ENCODE results near the gene MIAT.

Gene MIAT

DNA sequence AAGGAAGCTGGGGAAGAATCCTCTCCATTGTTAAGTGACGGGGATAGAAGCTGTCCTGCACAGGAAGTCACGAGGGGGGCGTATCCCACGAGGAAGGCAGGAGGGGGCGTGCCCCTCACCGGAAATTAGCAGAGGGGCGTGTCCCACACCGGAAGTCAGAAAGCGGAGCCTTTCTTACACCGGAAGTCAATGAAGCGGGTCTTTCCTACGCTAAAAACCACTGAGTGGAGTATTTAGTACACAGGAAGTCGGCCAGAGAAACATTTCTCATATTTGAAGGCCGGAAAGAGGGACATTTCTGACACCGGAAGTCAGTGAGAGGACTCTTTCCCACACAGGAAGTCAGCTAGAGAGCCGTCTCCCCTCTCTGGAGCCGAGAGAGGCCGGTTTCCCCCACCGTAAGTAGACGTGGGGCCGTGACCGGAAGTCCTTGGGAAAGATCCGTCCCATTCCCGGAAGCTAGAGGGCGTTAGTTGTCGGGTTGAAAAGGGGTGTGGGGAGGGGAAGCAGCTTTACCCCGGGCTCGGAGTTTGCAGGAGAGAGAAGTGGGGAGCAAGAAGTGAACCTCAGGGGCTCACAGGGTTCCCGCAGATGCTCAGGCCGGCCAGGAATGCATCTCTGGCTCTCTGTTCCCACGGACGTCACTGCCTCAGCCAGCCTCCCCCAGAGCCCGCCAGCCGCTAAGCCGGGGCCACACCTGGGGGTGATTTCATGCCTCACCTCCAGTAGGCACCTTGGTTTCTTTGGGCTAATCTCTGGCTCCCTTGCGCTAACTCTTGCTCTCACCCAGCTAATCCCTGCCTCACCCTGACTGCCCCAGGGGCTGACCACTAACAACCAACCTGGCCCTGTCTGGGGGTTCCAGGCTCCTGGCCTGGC, 15.4 kb downstream of the MIAT start:
- Histone ChIP-seq H3K36me3 (ENCODE audit: control insufficient read depth in 1 of 2, insufficient read depth in 2 of 2, low read length in 2 of 2) (peaks cover 0 to 7% of the 10 kb centered on the region in 2 donors), H3K4me3 (ENCODE audit: low read depth in 1 of 2, low read length in 2 of 2) (peak overlapping the region; percentile 73 to 90), H3K27ac (ENCODE audit: low read length) (peak overlapping the region; percentile 98), H3K9me3 (ENCODE audit: control insufficient read depth in 1 of 2, low read length in 2 of 2) (no peaks in the 10 kb centered on the region), H3K27me3 (ENCODE audit: low read depth, low read length) (no peaks in the 10 kb centered on the region), H3K4me1 (ENCODE audit: control insufficient read depth in 1 of 2, insufficient read depth in 2 of 2, low read length in 2 of 2) (peaks cover 7 to 30% of the 10 kb centered on the region in 2 donors)

DNA sequence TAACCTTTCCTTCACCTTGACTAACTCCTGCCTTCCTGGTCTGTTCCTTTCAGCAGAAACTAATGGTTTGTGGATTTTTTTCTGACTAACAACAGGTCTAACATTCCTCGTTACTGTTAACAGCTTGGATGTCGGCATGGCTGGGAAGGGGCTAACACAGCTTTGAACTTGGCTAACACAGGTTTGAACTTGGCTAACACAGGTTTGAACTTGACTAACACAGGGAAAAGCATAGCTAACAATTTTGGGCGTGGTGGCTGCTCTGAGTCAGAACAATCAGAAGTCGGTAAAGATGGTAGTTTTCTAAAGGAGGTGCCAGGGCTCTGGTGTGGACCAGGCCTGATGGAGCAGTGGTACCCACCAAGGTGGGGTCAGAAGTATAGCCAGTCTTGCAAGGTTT, 16.1 kb downstream of the MIAT start:
- Histone ChIP-seq H3K4me3 (ENCODE audit: low read depth in 1 of 2, low read length in 2 of 2) (peak overlapping the region; percentile 73 to 90), H3K27ac (ENCODE audit: low read length) (peak overlapping the region; percentile 98), H3K4me1 (ENCODE audit: control insufficient read depth in 1 of 2, insufficient read depth in 2 of 2, low read length in 2 of 2) (peaks cover 7 to 30% of the 10 kb centered on the region in 2 donors), H3K27me3 (ENCODE audit: low read depth, low read length) (no peaks in the 10 kb centered on the region), H3K9me3 (ENCODE audit: control insufficient read depth in 1 of 2, low read length in 2 of 2) (no peaks in the 10 kb centered on the region), H3K36me3 (ENCODE audit: control insufficient read depth in 1 of 2, insufficient read depth in 2 of 2, low read length in 2 of 2) (peaks cover 0 to 7% of the 10 kb centered on the region in 2 donors)

DNA sequence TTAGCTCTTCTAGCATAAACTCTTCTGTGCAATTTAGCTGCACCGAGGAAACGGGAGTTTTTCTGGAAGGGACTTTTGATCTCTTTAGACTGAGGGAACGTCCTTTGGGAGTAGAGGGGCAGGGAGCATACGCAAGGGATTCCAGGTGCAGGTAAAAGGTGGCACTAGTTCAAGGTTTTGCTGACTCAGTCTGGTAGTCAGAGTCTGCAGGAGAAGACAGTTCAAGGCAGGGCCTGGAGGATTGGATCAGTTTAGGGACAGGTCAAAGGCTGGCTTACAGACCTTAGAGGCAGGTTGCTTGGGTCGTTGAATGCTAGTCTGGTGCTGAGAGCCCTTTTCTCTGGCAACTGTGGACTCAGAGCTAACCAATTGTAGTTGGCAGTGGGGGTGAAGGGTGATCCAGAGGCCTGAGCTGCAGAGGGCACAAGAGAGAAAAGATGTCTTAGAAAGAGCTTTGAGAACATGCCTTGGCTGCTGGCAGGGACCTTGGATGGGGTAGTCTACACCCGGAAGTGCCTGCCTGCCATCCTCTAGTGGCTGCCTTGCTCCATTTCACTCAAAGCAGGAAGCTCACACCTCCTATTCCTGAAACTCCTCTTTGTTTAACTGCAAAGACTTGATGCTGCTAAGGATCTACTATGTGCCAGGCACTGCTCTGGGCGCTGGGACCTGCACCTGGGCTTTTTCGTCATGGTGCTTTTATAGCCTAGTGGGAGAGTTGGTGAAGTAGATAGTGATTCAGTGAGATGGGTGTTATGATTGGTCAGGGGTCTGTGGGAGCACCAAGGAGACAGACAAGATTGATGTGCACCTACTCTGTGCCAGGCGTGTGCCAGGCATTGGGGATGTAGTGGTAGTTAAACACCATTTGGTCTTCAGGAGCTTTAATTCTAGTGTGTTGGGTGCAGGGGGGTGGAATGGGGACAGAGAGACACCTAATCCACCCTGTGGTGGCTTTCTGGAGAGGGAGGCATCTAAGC, 17.1 kb downstream of the MIAT start:
- Histone ChIP-seq H3K4me3 (ENCODE audit: low read depth in 1 of 2, low read length in 2 of 2) (peak overlapping the region; percentile 73 to 90), H3K27ac (ENCODE audit: low read length) (no peak overlapping the region), H3K36me3 (ENCODE audit: control insufficient read depth in 1 of 2, insufficient read depth in 2 of 2, low read length in 2 of 2) (peaks cover 0 to 7% of the 10 kb centered on the region in 2 donors), H3K9me3 (ENCODE audit: control insufficient read depth in 1 of 2, low read length in 2 of 2) (no peaks in the 10 kb centered on the region), H3K27me3 (ENCODE audit: low read depth, low read length) (no peaks in the 10 kb centered on the region), H3K4me1 (ENCODE audit: control insufficient read depth in 1 of 2, insufficient read depth in 2 of 2, low read length in 2 of 2) (peaks cover 7 to 30% of the 10 kb centered on the region in 2 donors)

DNA sequence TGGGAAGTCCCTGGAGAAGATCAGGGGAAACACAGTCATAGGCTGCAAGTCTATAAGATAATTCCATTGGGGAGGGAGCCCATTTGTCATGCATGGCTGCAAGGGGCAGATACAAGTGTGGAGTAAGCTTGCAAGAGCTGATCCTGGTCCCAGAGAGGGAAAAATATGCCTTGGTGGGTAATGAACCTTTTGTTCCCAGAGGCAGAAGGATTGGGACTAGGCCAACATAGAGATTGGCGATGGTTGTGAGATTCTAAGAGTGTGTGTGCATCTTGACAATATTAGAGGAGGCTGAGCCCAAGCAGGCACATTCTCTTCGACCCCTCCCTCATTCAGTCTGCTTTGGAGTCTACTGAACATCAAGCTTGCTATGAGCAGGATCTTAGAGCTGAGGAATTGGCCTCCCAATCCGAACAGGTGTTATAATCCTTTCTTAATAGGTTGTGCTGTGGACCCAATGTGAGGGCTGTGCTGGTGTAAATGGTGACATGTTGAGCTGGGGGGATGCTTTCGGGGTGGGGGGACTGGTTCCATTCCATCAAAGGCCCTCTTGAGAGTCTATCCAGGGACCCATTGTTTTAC, 18.4 kb downstream of the MIAT start:
- Histone ChIP-seq H3K27me3 (ENCODE audit: low read depth, low read length) (no peaks in the 10 kb centered on the region), H3K4me1 (ENCODE audit: control insufficient read depth in 1 of 2, insufficient read depth in 2 of 2, low read length in 2 of 2) (peaks cover 7 to 30% of the 10 kb centered on the region in 2 donors), H3K36me3 (ENCODE audit: control insufficient read depth in 1 of 2, insufficient read depth in 2 of 2, low read length in 2 of 2) (peaks cover 0 to 12% of the 10 kb centered on the region in 2 donors), H3K4me3 (ENCODE audit: low read depth in 1 of 2, low read length in 2 of 2) (no peak overlapping the region), H3K9me3 (ENCODE audit: control insufficient read depth in 1 of 2, low read length in 2 of 2) (no peaks in the 10 kb centered on the region), H3K27ac (ENCODE audit: low read length) (no peak overlapping the region)

DNA sequence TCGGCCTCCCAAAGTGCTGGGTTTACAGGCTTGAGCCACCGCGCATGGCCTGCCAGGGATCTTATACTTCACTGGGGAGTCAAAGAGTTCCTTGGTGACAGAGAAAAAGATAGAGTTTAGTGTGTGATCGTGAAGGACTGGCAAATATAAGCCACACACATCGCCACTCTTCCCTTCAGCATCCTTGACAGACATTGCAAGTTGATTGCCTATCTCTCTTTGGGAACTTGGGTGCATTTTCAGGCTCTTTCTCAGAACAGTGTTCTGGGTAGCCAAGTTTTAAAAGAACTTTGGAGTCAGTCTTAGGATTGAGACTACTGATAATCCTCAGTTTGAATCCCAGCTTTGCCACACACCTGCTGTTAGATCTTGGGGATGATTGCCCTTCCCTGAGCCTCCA, 19.8 kb downstream of the MIAT start:
- no peaks in the 10 kb centered on the region for H3K27me3 ChIP-seq (ENCODE audit: low read depth, low read length)
- no peak overlapping the region for H3K27ac ChIP-seq (ENCODE audit: low read length)

DNA sequence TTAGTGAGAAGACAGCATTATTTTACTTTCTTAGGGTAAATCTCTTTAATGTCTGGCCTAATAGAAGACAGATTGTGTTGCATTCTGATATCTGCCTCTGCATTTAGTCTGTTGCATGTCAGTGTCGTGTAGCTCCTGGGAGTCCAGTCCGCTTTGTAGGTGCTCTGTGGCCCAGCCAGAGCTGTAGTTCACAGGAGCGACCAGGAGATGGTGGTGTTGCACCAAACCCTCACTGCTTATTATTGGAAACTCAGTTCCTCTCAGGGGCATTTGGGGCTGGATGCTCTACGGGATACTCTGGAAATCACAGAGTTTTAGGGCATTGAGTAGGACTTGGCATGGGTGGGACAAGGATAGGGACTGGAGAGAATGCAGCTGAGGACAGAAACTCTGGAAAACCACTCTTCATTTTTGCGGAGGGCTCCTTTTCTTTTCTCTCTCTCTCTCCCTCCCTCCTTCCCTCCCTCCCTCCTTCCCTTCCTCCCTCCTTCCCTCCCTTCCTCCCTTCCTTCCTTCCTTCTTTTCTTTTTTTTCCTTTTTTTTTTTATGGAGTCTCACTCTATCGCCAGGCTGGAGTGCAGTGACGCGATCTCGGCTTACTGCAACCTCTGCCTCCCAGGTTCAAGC, 21.7 kb downstream of the MIAT start:
- no peak overlapping the region for H3K4me3 ChIP-seq (ENCODE audit: low read depth in 1 of 2, low read length in 2 of 2)
- no peaks in the 10 kb centered on the region for H3K9me3 ChIP-seq (ENCODE audit: control insufficient read depth in 1 of 2, low read length in 2 of 2)
- no peaks in the 10 kb centered on the region for H3K27me3 ChIP-seq (ENCODE audit: low read depth, low read length)
- H3K27ac ChIP-seq (ENCODE audit: low read length), result no peak overlapping the region
- peaks cover 16 to 21% of the 10 kb centered on the region in 2 donors for H3K36me3 ChIP-seq (ENCODE audit: control insufficient read depth in 1 of 2, insufficient read depth in 2 of 2, low read length in 2 of 2)
- peaks cover 0 to 15% of the 10 kb centered on the region in 2 donors for H3K4me1 ChIP-seq (ENCODE audit: control insufficient read depth in 1 of 2, insufficient read depth in 2 of 2, low read length in 2 of 2)

More for the DNA sequence above, 19.8 kb downstream of the MIAT start:
- H3K4me3 ChIP-seq (ENCODE audit: low read depth in 1 of 2, low read length in 2 of 2), result no peak overlapping the region
- no peaks in the 10 kb centered on the region for H3K9me3 ChIP-seq (ENCODE audit: control insufficient read depth in 1 of 2, low read length in 2 of 2)
- H3K4me1 ChIP-seq (ENCODE audit: control insufficient read depth in 1 of 2, insufficient read depth in 2 of 2, low read length in 2 of 2), result peaks cover 7 to 23% of the 10 kb centered on the region in 2 donors
- H3K36me3 ChIP-seq (ENCODE audit: control insufficient read depth in 1 of 2, insufficient read depth in 2 of 2, low read length in 2 of 2), result peaks cover 13 to 25% of the 10 kb centered on the region in 2 donors

DNA sequence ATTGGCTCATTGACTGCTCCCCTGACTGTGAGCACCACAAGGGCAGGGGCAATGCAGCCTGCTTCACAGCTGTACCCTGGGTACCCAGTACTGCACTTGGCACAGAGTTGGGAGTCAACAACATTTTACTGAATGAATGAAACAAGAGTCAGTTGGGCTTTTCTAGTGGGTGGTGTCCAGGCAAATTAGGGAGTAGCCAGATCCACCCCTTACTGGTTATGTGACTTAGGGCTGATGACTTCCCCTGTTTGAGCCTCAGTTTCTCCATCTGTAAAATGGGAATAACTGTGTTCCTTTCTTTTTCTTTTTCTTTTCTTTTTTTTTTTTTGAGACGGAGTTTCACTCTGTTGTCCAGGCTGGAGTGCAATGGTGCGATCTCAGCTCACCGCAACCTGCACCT, 23.1 kb downstream of the MIAT start:
- peaks cover 16 to 21% of the 10 kb centered on the region in 2 donors for H3K36me3 ChIP-seq (ENCODE audit: control insufficient read depth in 1 of 2, insufficient read depth in 2 of 2, low read length in 2 of 2)

DNA sequence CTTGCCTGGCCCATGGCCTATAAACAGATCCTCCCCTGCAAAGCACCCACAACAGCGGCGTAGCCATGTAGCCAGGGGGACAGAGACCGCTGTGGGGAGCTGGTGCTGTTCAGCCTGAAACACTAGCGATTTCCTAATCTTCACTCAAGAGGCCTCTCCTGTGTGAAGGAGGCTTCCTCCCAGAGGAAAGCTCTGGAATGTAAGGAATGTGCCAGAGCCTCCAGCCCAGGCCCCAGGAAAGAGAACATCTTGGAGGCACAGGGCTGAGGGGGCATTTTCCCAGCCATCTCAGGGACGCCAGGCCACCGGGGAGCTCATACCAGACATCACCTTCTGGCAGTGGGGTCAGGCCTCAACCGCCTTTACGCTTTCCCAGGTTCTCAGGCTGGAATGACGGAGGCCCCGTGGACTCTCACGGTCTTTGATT, 24.0 kb downstream of the MIAT start:
- peaks cover 16 to 21% of the 10 kb centered on the region in 2 donors for H3K36me3 ChIP-seq (ENCODE audit: control insufficient read depth in 1 of 2, insufficient read depth in 2 of 2, low read length in 2 of 2)
- H3K9me3 ChIP-seq (ENCODE audit: control insufficient read depth in 1 of 2, low read length in 2 of 2), result no peaks in the 10 kb centered on the region
- no peak overlapping the region for H3K27ac ChIP-seq (ENCODE audit: low read length)
- no peaks in the 10 kb centered on the region for H3K27me3 ChIP-seq (ENCODE audit: low read depth, low read length)
- peaks cover 0 to 5% of the 10 kb centered on the region in 2 donors for H3K4me1 ChIP-seq (ENCODE audit: control insufficient read depth in 1 of 2, insufficient read depth in 2 of 2, low read length in 2 of 2)
- no peak overlapping the region for H3K4me3 ChIP-seq (ENCODE audit: low read depth in 1 of 2, low read length in 2 of 2)

More for the DNA sequence above, 23.1 kb downstream of the MIAT start:
- H3K4me1 ChIP-seq (ENCODE audit: control insufficient read depth in 1 of 2, insufficient read depth in 2 of 2, low read length in 2 of 2), result peaks cover 0 to 5% of the 10 kb centered on the region in 2 donors
- no peaks in the 10 kb centered on the region for H3K9me3 ChIP-seq (ENCODE audit: control insufficient read depth in 1 of 2, low read length in 2 of 2)
- H3K27ac ChIP-seq (ENCODE audit: low read length), result no peak overlapping the region
- H3K27me3 ChIP-seq (ENCODE audit: low read depth, low read length), result no peaks in the 10 kb centered on the region
- H3K4me3 ChIP-seq (ENCODE audit: low read depth in 1 of 2, low read length in 2 of 2), result no peak overlapping the region

DNA sequence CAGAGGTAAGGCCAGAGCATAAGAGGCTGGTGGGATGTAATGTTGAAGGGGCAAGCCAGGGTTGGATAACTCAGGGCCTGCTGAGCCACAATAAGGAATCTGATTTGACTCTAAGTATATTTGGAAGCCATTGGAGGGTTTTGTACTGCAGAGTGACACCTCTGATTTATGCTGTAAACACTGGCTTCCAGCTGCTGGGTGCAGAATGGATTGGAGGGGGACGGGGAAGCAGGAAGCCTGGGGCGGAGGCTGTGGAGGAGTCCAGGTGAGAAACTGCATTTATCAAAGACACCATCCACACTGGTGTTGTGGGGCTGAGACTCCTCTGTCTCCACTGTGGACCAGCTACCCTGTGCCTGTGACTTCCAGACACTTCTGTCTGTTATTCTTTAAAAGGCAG, 26.8 kb downstream of the MIAT start:
- H3K9me3 ChIP-seq (ENCODE audit: control insufficient read depth in 1 of 2, low read length in 2 of 2), result no peaks in the 10 kb centered on the region
- H3K27ac ChIP-seq (ENCODE audit: low read length), result no peak overlapping the region
- no peaks in the 10 kb centered on the region for H3K27me3 ChIP-seq (ENCODE audit: low read depth, low read length)
- H3K36me3 ChIP-seq (ENCODE audit: control insufficient read depth in 1 of 2, insufficient read depth in 2 of 2, low read length in 2 of 2), result peaks cover 16 to 21% of the 10 kb centered on the region in 2 donors
- H3K4me1 ChIP-seq (ENCODE audit: control insufficient read depth in 1 of 2, insufficient read depth in 2 of 2, low read length in 2 of 2), result peaks cover 0 to 5% of the 10 kb centered on the region in 2 donors
- H3K4me3 ChIP-seq (ENCODE audit: low read depth in 1 of 2, low read length in 2 of 2), result no peak overlapping the region

DNA sequence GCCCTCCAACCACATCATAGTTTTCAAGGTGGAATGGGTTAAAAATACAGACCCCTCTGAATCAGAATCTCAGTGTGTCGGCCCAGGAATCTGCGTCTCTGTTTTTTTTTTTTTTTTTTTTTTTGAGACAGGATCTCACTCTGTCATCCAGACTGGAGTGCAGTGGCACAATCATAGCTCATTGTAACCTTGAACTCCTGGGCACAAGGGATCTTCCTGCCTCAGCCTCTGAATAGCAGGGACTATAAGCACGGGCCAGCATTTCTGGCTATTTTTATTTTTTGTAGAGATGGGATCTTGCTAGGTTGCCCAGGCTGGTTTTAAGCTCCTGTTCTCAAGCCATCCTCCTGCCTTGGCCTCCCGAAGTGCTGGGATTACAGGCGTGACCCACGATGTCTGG, 28.2 kb downstream of the MIAT start:
- no peaks in the 10 kb centered on the region for H3K27me3 ChIP-seq (ENCODE audit: low read depth, low read length)

More for the DNA sequence above, 28.2 kb downstream of the MIAT start:
- Histone ChIP-seq H3K4me1 (ENCODE audit: control insufficient read depth in 1 of 2, insufficient read depth in 2 of 2, low read length in 2 of 2) (peaks cover 0 to 5% of the 10 kb centered on the region in 2 donors), H3K36me3 (ENCODE audit: control insufficient read depth in 1 of 2, insufficient read depth in 2 of 2, low read length in 2 of 2) (peaks cover 16 to 17% of the 10 kb centered on the region in 2 donors), H3K27ac (ENCODE audit: low read length) (no peak overlapping the region), H3K9me3 (ENCODE audit: control insufficient read depth in 1 of 2, low read length in 2 of 2) (no peaks in the 10 kb centered on the region), H3K4me3 (ENCODE audit: low read depth in 1 of 2, low read length in 2 of 2) (no peak overlapping the region)
